ENCODE results near the gene SH3BP5L. TPM values are rescaled to one million over a fixed set of nuclear protein-coding genes. Genes with fewer than 3 reads are reported as not detected.

SH3BP5L gene
- total and polyA plus RNA-seq, 2 of the 4 experiments (the other 2 are of a cell fraction), result 23.3 to 35.9 TPM

DNA sequence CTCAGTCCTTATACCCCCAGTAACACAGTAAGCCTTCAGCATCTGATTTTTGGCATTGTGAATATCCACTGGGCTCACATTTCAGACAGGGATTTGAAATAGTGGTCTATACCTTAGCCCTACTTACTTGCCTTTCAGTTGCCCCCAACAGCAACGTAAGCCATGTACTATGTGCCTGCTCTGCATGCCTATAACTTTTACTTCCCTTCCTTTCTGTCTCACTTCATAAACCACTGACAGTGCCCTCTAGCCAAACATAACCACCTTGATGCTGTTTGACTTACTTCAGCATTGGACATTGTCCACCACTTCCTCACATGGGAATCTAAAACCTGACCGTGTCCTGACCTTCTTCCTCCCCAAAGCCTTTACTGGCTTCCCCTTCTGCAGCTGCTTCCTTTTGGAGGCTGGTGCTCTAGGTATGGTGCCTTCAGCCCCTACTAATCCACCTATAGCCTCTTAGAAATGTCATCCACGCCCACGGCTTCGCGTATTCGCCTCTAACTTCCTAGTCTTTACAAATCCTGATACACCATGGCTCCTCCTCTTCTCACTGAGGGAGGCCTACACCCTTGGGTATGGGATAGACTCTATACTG, 8.7 kb upstream of the SH3BP5L start (continued):
- TF ChIP-seq, protein P1, sequence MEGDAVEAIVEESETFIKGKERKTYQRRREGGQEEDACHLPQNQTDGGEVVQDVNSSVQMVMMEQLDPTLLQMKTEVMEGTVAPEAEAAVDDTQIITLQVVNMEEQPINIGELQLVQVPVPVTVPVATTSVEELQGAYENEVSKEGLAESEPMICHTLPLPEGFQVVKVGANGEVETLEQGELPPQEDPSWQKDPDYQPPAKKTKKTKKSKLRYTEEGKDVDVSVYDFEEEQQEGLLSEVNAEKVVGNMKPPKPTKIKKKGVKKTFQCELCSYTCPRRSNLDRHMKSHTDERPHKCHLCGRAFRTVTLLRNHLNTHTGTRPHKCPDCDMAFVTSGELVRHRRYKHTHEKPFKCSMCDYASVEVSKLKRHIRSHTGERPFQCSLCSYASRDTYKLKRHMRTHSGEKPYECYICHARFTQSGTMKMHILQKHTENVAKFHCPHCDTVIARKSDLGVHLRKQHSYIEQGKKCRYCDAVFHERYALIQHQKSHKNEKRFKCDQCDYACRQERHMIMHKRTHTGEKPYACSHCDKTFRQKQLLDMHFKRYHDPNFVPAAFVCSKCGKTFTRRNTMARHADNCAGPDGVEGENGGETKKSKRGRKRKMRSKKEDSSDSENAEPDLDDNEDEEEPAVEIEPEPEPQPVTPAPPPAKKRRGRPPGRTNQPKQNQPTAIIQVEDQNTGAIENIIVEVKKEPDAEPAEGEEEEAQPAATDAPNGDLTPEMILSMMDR (conservative IDR thresholded peaks at IDR 0.05; ENCODE audit: low read depth, low read length), result no peak
- TF ChIP-seq RFX5 (IDR thresholded peaks at IDR 0.05; ENCODE audit: low read depth, low read length) (no peak), RCOR1 (IDR thresholded peaks at IDR 0.05; ENCODE audit: insufficient replicate concordance, low read length) (no peak), CHD1 (IDR thresholded peaks at IDR 0.05; ENCODE audit: low read depth, low read length) (no peak)

DNA sequence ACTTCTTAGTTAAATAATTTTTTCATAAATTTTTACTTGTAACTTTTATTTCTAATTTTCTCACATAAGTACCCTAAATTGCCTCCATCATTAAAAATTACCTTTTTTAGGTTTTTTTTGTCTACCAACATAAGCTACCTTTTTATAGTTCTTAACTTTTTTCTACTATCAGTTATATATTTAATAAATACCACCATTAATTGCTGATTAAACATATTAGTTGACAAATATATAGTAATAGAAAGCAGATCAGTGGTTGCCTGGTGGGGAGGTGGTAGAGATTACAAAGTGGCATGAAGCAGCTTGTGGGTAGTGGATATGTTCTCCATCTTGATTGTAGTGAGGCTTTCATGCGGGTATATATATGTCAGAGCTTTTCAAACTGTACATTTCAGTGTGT, 6.1 kb upstream of the SH3BP5L start:
- no peak for DNase-seq
- H2AFZ ChIP-seq (replicated peaks; ENCODE audit: low read length, poor library complexity), result no peak overlapping the region
- H3K27ac ChIP-seq (ENCODE audit: insufficient read depth, low read length), result no peak overlapping the region
- H3K18ac ChIP-seq (ENCODE audit: low read depth, low read length), result no peak overlapping the region
- H3K23ac ChIP-seq (ENCODE audit: low read depth, low read length), result no peak overlapping the region
- H3K4me1 ChIP-seq (ENCODE audit: control insufficient read depth, insufficient read depth, low read length), result no peaks in the 10 kb centered on the region
- no peak overlapping the region for H2AK5ac ChIP-seq (ENCODE audit: low read depth, low read length)
- no peak overlapping the region for H4K91ac ChIP-seq (ENCODE audit: insufficient read depth, low read depth, low read length)
- no peak overlapping the region for H3K4me3 ChIP-seq (ENCODE audit: insufficient read depth, low read depth, low read length)
- intact Hi-C loops (cut with micrococcal nuclease), result no loop called here
- H2BK120ac ChIP-seq (ENCODE audit: low read depth, low read length), result no peak overlapping the region
- no peak overlapping the region for H2BK5ac ChIP-seq (ENCODE audit: low read depth, low read length, poor library complexity, severe bottlenecking)
- dilution Hi-C loops (cut with HindIII; ENCODE audit: low sequenced_read_pairs, unreplicated experiment), result no loop called here
- no peak overlapping the region for H4K8ac ChIP-seq (ENCODE audit: low read depth in 2 of 2, low read length in 2 of 2)
- BruUV-seq (replicated peaks), result no TSS peak
- H4K5ac ChIP-seq (ENCODE audit: low read depth, low read length), result no peak overlapping the region
- H3K79me1 ChIP-seq (ENCODE audit: low read depth in 1 of 2, low read length in 2 of 2), result peaks cover 0 to 8% of the 10 kb centered on the region in 2 experiments; a peak in 1 of 4 replicates
- no peak overlapping the region for H3K9ac ChIP-seq (ENCODE audit: low read depth, low read length)
- no peak overlapping the region for H3K14ac ChIP-seq (replicated peaks; ENCODE audit: low read depth, low read length)
- no peaks in the 10 kb centered on the region for H3K36me3 ChIP-seq (ENCODE audit: control insufficient read depth, insufficient read depth, low read length)
- ChIA-PET CTCF (no interaction called here), POLR2A (ENCODE audit: unreplicated experiment) (no interaction called here)
- no peak overlapping the region for H2AK9ac ChIP-seq (replicated peaks; ENCODE audit: low read depth, low read length, poor library complexity)
- no peak overlapping the region for H2BK20ac ChIP-seq (ENCODE audit: low read depth, low read length)
- no peak overlapping the region for H3K4me2 ChIP-seq (ENCODE audit: low read depth, low read length)
- no peak overlapping the region for H3K56ac ChIP-seq (ENCODE audit: extremely low read depth, insufficient read depth, low read length)
- no peaks in the 10 kb centered on the region for H4K20me1 ChIP-seq (ENCODE audit: insufficient read depth, low read length)
- no peaks in the 10 kb centered on the region for H3K27me3 ChIP-seq (ENCODE audit: control insufficient read depth, insufficient read depth, low read length)
- H3K4ac ChIP-seq (ENCODE audit: low read depth, low read length), result no peak overlapping the region
- no peaks in the 10 kb centered on the region for H3K9me1 ChIP-seq (ENCODE audit: insufficient read depth, low read length)
- H2BK15ac ChIP-seq (ENCODE audit: low read depth, low read length), result no peak overlapping the region
- in situ Hi-C loops (cut with MboI; ENCODE audit: low sequenced_read_pairs), result no loop called here
- no peaks in the 10 kb centered on the region for H3K9me3 ChIP-seq (ENCODE audit: control insufficient read depth, insufficient read depth, low read length)
- no CpG with 5 or more reads among the region's 1 CpG for WGBS, 2 experiments (ENCODE audit: extremely low coverage in 2 of 2, insufficient read length in 1 of 2)
- ATAC-seq (ENCODE audit: low read depth), result no peak
- TF ChIP-seq CHD1 (IDR thresholded peaks at IDR 0.05; ENCODE audit: low read depth, low read length) (no peak), BHLHE40 (IDR thresholded peaks at IDR 0.05; ENCODE audit: low read depth, low read length) (no peak), CEBPB (IDR thresholded peaks at IDR 0.05; ENCODE audit: low read depth, low read length) (no peak), RCOR1 (IDR thresholded peaks at IDR 0.05; ENCODE audit: insufficient replicate concordance, low read length) (no peak), SMC3 (IDR thresholded peaks at IDR 0.05; ENCODE audit: low read depth, low read length) (no peak), RAD21 (IDR thresholded peaks at IDR 0.05; ENCODE audit: low read length) (no peak), MAFK (IDR thresholded peaks at IDR 0.05; ENCODE audit: low read depth, low read length) (no peak), MXI1 (IDR thresholded peaks at IDR 0.05; ENCODE audit: borderline replicate concordance, low read depth, low read length) (no peak), RFX5 (IDR thresholded peaks at IDR 0.05; ENCODE audit: low read depth, low read length) (no peak)
- TF ChIP-seq, protein P1 (conservative IDR thresholded peaks at IDR 0.05; ENCODE audit: low read depth, low read length), result no peak
- TF ChIP-seq, protein P2, sequence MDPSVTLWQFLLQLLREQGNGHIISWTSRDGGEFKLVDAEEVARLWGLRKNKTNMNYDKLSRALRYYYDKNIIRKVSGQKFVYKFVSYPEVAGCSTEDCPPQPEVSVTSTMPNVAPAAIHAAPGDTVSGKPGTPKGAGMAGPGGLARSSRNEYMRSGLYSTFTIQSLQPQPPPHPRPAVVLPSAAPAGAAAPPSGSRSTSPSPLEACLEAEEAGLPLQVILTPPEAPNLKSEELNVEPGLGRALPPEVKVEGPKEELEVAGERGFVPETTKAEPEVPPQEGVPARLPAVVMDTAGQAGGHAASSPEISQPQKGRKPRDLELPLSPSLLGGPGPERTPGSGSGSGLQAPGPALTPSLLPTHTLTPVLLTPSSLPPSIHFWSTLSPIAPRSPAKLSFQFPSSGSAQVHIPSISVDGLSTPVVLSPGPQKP (IDR thresholded peaks at IDR 0.05; ENCODE audit: borderline replicate concordance, low read depth, low read length), result no peak

Data from IMR-90 (cell line).